Ovary (tissue), 9 donors: ENCODE data around the gene SLC24A2. TPM values are rescaled to one million over a fixed set of nuclear protein-coding genes. Genes with fewer than 3 reads are reported as not detected.

Experiments
- DNase-seq, 5 donors: peaks; one replicate each; pipeline ENCODE4 v3.0.0-alpha.2; 2019 to 2020
- H3K27ac ChIP-seq, 2 donors: fragments of 200-600 bp; one replicate each; pipeline versions ENCODE4 v1.5.1 to v1.8.0; 2019 to 2022
- H3K27me3 ChIP-seq: fragments of 200-600 bp; one replicate; pipeline ENCODE4 v1.8.0; 2022
- H3K36me3 ChIP-seq: fragments of 200-600 bp; sonication (generic); one replicate; pipeline ENCODE4 v1.5.1; 2019
- H3K4me1 ChIP-seq: one replicate; pipeline ENCODE4 v1.8.1; 2013; ENCODE audit warnings: mild to moderate bottlenecking, moderate library complexity; ENCODE audit not compliant: insufficient read depth
- H3K4me3 ChIP-seq: fragments of 200-600 bp; sonication (generic); one replicate; pipeline ENCODE4 v1.5.1; 2017
- H3K9me3 ChIP-seq, 2 donors: fragments of 200-600 bp in 1 of 2; sonication (generic) in 1 of 2; one replicate each; pipeline versions ENCODE4 v1.5.1 to v1.8.1; 2013 to 2019; ENCODE audit warnings: mild to moderate bottlenecking in 1 of 2, moderate library complexity in 1 of 2
- EP300 ChIP-seq: sonication (generic); formaldehyde crosslinking; IDR thresholded peaks from one replicate; pipeline ENCODE4 v1.6.1; 2017; ENCODE audit warnings: antibody characterized with exemption
- POLR2A ChIP-seq: fragments of 450-650 bp; IDR thresholded peaks from one replicate; pipeline ENCODE4 v1.6.1; 2017; ENCODE audit warnings: antibody characterized with exemption, mild to moderate bottlenecking, moderate library complexity
- WGBS, 3 donors: extraction: QIAGEN DNeasy Blood & Tissue Kit in 1 of 3; methylation state at CpG; one replicate each; pipeline versions ENCODE4 v1.1.5 to v1.1.7; 2013 to 2017; 5-methylcytosine and 5-hydroxymethylcytosine counted together
- intact Hi-C, 4 donors: fragments of 100-400 bp; cut with DNase I; formaldehyde crosslinking; loops; one replicate each; pipeline versions ENCODE4 v1.11.0 to v1.15.1; 2022 to 2023
- polyA plus RNA-seq, 2 donors: library from polyadenylated mRNA; stranded (reverse); fragments of 200-250 nt in 1 of 2; fragments of 350-450 nt in 1 of 2; fragmentation: Illumina TruSeq in 1 of 2; extraction: RNeasy Lipid Tissue Mini Kit (QIAGEN cat#74804) in 1 of 2; gene quantifications; one replicate each; pipeline ENCODE4 v1.2.3, GENCODE V29; 2013 to 2014
- total RNA-seq, 7 donors: library from RNA; depleted of rRNA in 2 of 7; stranded (reverse); fragments of >200 nt in 2 of 7; fragmentation: NEBNext Ultra II Directional in 3 of 7; extraction: Animal tissue kit (Norgen Biotek cat#: 25700) in 3 of 7; gene quantifications; one replicate each; pipeline versions ENCODE4 v1.1.0 to v1.2.4, GENCODE V29; 2016 to 2023
- TF ChIP-seq, protein P1 (sequence below), 3 donors: fragments of 450-650 bp in 2 of 3; fragments of 200-600 bp in 1 of 3; IDR thresholded peaks; one replicate each; pipeline versions ENCODE4 v1.5.1 to v1.8.0; 2016 to 2022; ENCODE audit warnings: antibody characterized with exemption in 3 of 3, mild to moderate bottlenecking in 1 of 3
- donor health status: DM: no; HTN: no; CAD: no; lungs with moderate emphysema.
- donor health status: DM: no; HTN: no; CAD: no.
- donor health status: Bipolar disorder and iron deficiency.
- donor health status: DM: yes; HTN: yes; CAD: no.
- donor health status: DM: no; HTN: no; CAD: no.
- donor health status: DM: yes; HTN: yes; CAD: no.

Gene SLC24A2
- total and polyA plus RNA-seq, 9 donors = 0.01 to 0.69 (median 0.24) TPM; not detected in 2

GRCh38 chr9:19771446-19771845 is 17.4 kb downstream of the SLC24A2 start:
- Histone ChIP-seq H3K36me3 (no peaks in the 10 kb centered on the region), H3K27me3 (no peaks in the 10 kb centered on the region), H3K4me1 (no peaks in the 10 kb centered on the region), H3K9me3 (no peaks in the 10 kb centered on the region), H3K27ac (no peak overlapping the region), H3K4me3 (no peak overlapping the region)
- intact Hi-C loops = no loop called here
- no peak for DNase-seq
- WGBS, 3 donors = 53 to 73% (median 57%) methylated on average over 4 of the region's 4 CpGs
- no peak for TF ChIP-seq POLR2A
- TF ChIP-seq EP300 = no peak
- TF ChIP-seq, protein P1, sequence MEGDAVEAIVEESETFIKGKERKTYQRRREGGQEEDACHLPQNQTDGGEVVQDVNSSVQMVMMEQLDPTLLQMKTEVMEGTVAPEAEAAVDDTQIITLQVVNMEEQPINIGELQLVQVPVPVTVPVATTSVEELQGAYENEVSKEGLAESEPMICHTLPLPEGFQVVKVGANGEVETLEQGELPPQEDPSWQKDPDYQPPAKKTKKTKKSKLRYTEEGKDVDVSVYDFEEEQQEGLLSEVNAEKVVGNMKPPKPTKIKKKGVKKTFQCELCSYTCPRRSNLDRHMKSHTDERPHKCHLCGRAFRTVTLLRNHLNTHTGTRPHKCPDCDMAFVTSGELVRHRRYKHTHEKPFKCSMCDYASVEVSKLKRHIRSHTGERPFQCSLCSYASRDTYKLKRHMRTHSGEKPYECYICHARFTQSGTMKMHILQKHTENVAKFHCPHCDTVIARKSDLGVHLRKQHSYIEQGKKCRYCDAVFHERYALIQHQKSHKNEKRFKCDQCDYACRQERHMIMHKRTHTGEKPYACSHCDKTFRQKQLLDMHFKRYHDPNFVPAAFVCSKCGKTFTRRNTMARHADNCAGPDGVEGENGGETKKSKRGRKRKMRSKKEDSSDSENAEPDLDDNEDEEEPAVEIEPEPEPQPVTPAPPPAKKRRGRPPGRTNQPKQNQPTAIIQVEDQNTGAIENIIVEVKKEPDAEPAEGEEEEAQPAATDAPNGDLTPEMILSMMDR (IDR thresholded peaks at IDR 0.05) = no peak

- Histone ChIP-seq H3K27me3 (no peaks in the 10 kb centered on the region), H3K27ac (no peak overlapping the region), H3K36me3 (no peaks in the 10 kb centered on the region), H3K4me1 (no peaks in the 10 kb centered on the region), H3K9me3 (no peaks in the 10 kb centered on the region), H3K4me3 (no peak overlapping the region)
- TF ChIP-seq, protein P1 (IDR thresholded peaks at IDR 0.05) = no peak
- TF ChIP-seq POLR2A = no peak
- TF ChIP-seq EP300 = no peak
- no peak for DNase-seq
- WGBS, 3 donors = 65 to 81% (median 72%) methylated on average over 5 of the region's 5 CpGs
- intact Hi-C loops = no loop called here
Observed at GRCh38 chr9:19770973-19771372, 17.9 kb downstream of the SLC24A2 start.

DNA sequence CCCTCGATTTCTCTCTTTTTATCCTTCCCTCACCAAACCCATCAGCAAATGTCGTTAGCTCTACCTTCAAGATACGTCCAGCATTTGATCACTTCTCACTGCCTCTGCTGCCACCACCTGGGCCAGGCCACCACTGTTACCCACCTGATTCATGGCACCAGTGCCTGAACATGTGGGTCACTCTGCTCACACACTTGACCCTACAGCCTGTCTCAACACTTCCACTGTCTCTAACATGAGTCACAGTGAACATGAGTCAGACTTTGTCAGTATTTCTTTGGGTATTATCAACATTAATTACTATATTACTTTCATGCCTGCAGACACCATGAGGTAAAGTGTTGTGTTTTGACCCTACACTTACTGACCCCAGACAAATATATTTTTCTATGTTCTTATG is 19.6 kb downstream of the SLC24A2 start:
- Histone ChIP-seq H3K36me3 (no peaks in the 10 kb centered on the region), H3K4me3 (no peak overlapping the region), H3K27ac (no peak overlapping the region), H3K4me1 (no peaks in the 10 kb centered on the region), H3K27me3 (no peaks in the 10 kb centered on the region), H3K9me3 (no peaks in the 10 kb centered on the region)
- intact Hi-C loops = no loop called here
- TF ChIP-seq, protein P1 (IDR thresholded peaks at IDR 0.05) = no peak
- no peak for TF ChIP-seq EP300
- no peak for TF ChIP-seq POLR2A
- DNase-seq = no peak
- WGBS, 3 donors = 57 to 72% (median 62%) methylated on average over 3 of the region's 3 CpGs

DNA sequence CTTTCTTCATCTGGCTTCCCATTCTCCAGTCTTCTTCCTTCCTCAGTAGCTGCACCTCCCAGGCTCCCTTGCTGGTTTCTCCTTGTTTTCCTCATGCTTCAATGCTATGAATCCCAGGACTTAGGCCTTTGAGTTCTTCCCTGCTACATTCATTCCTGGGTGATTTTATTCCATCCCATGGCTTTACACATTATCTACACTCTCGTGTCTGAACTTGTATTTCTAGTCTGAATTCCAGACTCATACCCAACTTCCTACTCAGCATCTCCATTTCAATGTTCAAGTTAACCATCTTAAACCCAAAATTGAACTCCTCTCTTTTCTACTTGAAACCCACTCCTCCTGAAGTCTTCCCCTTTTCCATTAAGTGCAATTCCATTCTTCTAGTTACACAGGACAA is 20.0 kb downstream of the SLC24A2 start:
- no peaks in the 10 kb centered on the region for H3K27me3 ChIP-seq
- no peak for DNase-seq
- no peaks in the 10 kb centered on the region for H3K4me1 ChIP-seq
- WGBS, 3 donors = 0 to 66% (median 28%) methylated on average over 1 of the region's 1 CpG
- TF ChIP-seq POLR2A = no peak
- TF ChIP-seq, protein P1 (IDR thresholded peaks at IDR 0.05) = no peak
- TF ChIP-seq EP300 = no peak
- H3K36me3 ChIP-seq = no peaks in the 10 kb centered on the region
- H3K9me3 ChIP-seq = no peaks in the 10 kb centered on the region
- H3K27ac ChIP-seq = no peak overlapping the region
- no peak overlapping the region for H3K4me3 ChIP-seq
- intact Hi-C loops = no loop called here
